GM18498 (cell line): ENCODE results near the gene BMP2.

Experiments used
- ATAC-seq: cut with Tn5 transposase; IDR thresholded peaks from one replicate; pipeline ENCODE4 v1.9.1; 2021; ENCODE audit warnings: mild to moderate bottlenecking, moderate library complexity; ENCODE audit not compliant: unreplicated experiment

BMP2 gene

GRCh38 chr20:6767126-6767535 is 355 bp upstream of the BMP2 start:
- ATAC-seq, result no peak

GRCh38 chr20:6768228-6769140 is 998 bp downstream of the BMP2 start:
- ATAC-seq, result peak; percentile 5

GRCh38 chr20:6769903-6770785 is 2.7 kb downstream of the BMP2 start:
- ATAC-seq, result no peak

- no peak for ATAC-seq
Measured at GRCh38 chr20:6770786-6771100, 3.3 kb downstream of the BMP2 start.

- no peak for ATAC-seq
Measured at GRCh38 chr20:6780433-6781190, 13.1 kb downstream of the BMP2 start.

GRCh38 chr20:6783752-6784151 is 16.3 kb downstream of the BMP2 start:
- no peak for ATAC-seq

GRCh38 chr20:6784210-6784631 is 16.7 kb downstream of the BMP2 start:
- ATAC-seq, result no peak

GRCh38 chr20:6784767-6785166 is 17.3 kb downstream of the BMP2 start:
- ATAC-seq, result no peak

- ATAC-seq, result no peak
Measured at GRCh38 chr20:6786548-6786947, 19.1 kb downstream of the BMP2 start.

- ATAC-seq, result no peak
Measured at GRCh38 chr20:6792789-6793188, 25.3 kb downstream of the BMP2 start.

- no peak for ATAC-seq
Measured at GRCh38 chr20:6802227-6802626, 34.7 kb downstream of the BMP2 start.

- ATAC-seq, result no peak
Measured at GRCh38 chr20:6806275-6806674, 38.8 kb downstream of the BMP2 start.

- no peak for ATAC-seq
Measured at GRCh38 chr20:6811262-6812035, 44.0 kb downstream of the BMP2 start.

GRCh38 chr20:6812530-6812929 is 45.0 kb downstream of the BMP2 start:
- no peak for ATAC-seq

GRCh38 chr20:6814945-6815344 is 47.5 kb downstream of the BMP2 start:
- ATAC-seq, result no peak

- no peak for ATAC-seq
Measured at GRCh38 chr20:6818033-6818808, 50.7 kb downstream of the BMP2 start.

GRCh38 chr20:6819599-6819998 is 52.1 kb downstream of the BMP2 start:
- no peak for ATAC-seq

GRCh38 chr20:6824401-6824800 is 56.9 kb downstream of the BMP2 start:
- ATAC-seq, result no peak

GRCh38 chr20:6827472-6827871 is 60.0 kb downstream of the BMP2 start:
- ATAC-seq, result no peak
